Measurements from ENCODE around the gene ANKLE2. TPM values are rescaled to one million over a fixed set of nuclear protein-coding genes. Genes with fewer than 3 reads are reported as not detected.
"Not testable (repeated sequence)": the region's sequence is repeated elsewhere in the genome, so short reads cannot be mapped to it uniquely, and the experiment has no call there.

The ANKLE2 gene
- 10 to 100 TPM; 17.4 to 41.3 (median 27.8) TPM for polyA plus RNA-seq (ENCODE audit: low read depth in 6 of 6)

GRCh38 chr12:132761032-132761920 lies at the start of gene ANKLE2:
Gene ANKLE2, minus strand, starts transcription at chr12:132761832. Its CDS starts 34 bp downstream, at chr12:132761798.
- peak within 1 kb of the TSS; percentile 96 to 98 (median 98) for H3K27ac Mint-ChIP-seq
- ATAC-seq (ENCODE audit: low read depth in 2 of 2) (peak; percentile 48 to 54), DNase-seq (peak; percentile 54)
- no peaks in the 10 kb centered on the region for H3K36me3 Mint-ChIP-seq
- H3K9me3 Mint-ChIP-seq, result no peaks in the 10 kb centered on the region
- peak within 1 kb of the TSS; percentile 92 to 97 (median 95) for H3K4me3 Mint-ChIP-seq
- H3K4me1 Mint-ChIP-seq, result peaks cover 27 to 50% (median 31%) of the 10 kb centered on the region in 3 donors
- H3K27me3 Mint-ChIP-seq, result no peaks in the 10 kb centered on the region

DNA sequence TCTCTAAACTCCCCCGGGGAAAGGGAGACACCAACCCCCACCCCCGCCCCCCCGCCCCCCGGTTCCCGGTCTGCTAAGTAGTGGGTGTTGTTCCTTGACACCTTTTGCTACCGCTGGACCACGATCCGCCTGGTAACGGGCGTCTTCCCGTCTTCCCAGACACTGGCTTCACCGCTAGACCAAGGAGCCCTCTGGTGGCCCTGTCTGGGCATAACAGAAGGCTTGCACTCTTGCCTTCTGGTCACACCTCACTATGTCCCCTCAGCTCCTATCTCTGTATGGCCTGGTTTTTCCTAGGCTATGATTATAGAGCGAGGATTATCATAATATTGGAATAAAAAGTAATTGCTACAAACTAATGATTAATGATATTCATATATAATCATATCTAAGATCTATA lies 47.8 kb upstream of the ANKLE2 start:
- H3K4me3 Mint-ChIP-seq; H3K9me3 Mint-ChIP-seq; ATAC-seq (ENCODE audit: low read depth in 2 of 2); H3K27me3 Mint-ChIP-seq: not testable (repeated sequence)
- peak overlapping the region in 3 of 6 donors; percentile 44 to 87 (median 65) for H3K27ac Mint-ChIP-seq
- H3K4me1 Mint-ChIP-seq, result peaks cover 7 to 16% (median 9%) of the 10 kb centered on the region in 3 donors
- peak; percentile 18 for DNase-seq
- H3K36me3 Mint-ChIP-seq, result peaks cover 13% of the 10 kb centered on the region in 2 donors

- DNase-seq (no peak), ATAC-seq (ENCODE audit: low read depth in 2 of 2) (no peak)
- H3K27me3 Mint-ChIP-seq, result no peaks in the 10 kb centered on the region
- no peak overlapping the region for H3K27ac Mint-ChIP-seq
- no peaks in the 10 kb centered on the region for H3K9me3 Mint-ChIP-seq
- peaks cover 13% of the 10 kb centered on the region in 2 donors for H3K36me3 Mint-ChIP-seq
- peaks cover 7 to 9% (median 7%) of the 10 kb centered on the region in 3 donors for H3K4me1 Mint-ChIP-seq
- no peak overlapping the region for H3K4me3 Mint-ChIP-seq
These were observed 45.9 kb upstream of the ANKLE2 start for GRCh38 chr12:132807295-132808092.

DNA sequence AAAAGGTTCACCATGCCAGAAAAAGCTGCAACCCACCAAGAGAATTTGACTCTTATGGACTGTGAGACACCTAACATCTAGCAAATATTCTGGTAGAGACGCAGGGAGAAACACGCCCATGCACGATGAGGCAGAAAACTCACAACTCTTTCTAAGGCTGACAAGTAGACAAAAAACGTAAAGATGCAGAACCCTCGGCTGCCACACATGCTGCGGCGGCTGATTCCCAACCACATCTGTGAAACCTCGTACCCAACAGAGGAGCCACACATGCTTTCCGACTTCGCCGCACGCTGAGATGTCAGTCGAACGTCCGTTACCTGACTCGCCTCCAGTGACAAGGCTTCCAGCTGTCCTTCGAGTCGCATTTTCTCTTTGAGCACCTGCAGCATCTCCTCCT lies 45.2 kb upstream of the ANKLE2 start:
- H3K4me3 Mint-ChIP-seq, result no peak overlapping the region
- no peak overlapping the region for H3K27ac Mint-ChIP-seq
- H3K36me3 Mint-ChIP-seq, result peaks cover 13% of the 10 kb centered on the region in 2 donors

DNA sequence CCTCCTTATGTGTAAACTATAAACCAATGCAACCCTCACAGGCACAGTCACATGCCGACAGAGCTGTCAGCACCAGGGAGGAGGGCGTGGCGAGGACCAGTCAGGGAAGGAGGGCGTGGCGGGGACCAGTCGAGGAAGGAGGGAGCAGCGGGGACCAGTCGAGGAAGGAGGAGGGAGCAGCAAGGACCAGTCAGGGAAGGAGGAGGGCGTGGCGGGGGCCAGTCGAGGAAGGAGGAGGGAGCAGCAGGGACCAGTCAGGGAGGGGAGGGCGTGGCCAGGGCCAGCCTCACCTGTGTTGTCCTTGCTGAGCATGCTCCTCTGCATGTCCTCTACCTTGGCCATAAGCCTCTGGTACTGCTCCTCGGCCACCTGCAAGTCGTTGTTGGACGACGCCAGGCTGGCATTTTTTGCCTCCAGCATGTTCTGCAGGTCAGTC lies 42.8 kb upstream of the ANKLE2 start:
- no peak for DNase-seq
- Mint-ChIP-seq H3K27ac (no peak overlapping the region), H3K4me3 (no peak overlapping the region), H3K9me3 (no peaks in the 10 kb centered on the region), H3K4me1 (peaks cover 0 to 9% (median 7%) of the 10 kb centered on the region in 3 donors), H3K27me3 (no peaks in the 10 kb centered on the region), H3K36me3 (peaks cover 7 to 14% of the 10 kb centered on the region in 2 donors)
- ATAC-seq (ENCODE audit: low read depth in 2 of 2), result no peak

More for the DNA sequence above, 45.2 kb upstream of the ANKLE2 start:
- ATAC-seq (ENCODE audit: low read depth in 2 of 2) (no peak), DNase-seq (no peak)
- H3K4me1 Mint-ChIP-seq, result peaks cover 7 to 9% (median 7%) of the 10 kb centered on the region in 3 donors
- no peaks in the 10 kb centered on the region for H3K27me3 Mint-ChIP-seq
- H3K9me3 Mint-ChIP-seq, result no peaks in the 10 kb centered on the region

DNA sequence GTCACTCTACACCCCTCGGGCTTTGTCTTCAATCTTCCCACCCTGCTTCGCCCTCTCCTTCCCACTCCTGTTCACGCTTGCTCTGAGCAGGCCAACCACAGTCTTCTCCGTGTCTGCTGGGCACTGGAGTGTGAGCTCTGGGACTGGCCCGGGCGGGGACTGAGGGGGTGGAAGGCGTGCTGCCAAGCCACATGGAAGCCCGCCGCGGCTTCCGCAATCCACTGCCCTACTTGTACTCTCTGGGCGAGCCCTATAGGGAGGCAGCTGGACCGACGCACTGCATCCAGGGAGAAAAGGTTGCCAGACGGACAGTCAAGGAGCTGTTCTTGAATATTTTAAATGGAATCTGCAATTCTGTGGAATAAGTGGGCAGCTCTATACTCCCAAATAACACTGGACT lies 42.3 kb upstream of the ANKLE2 start:
- no peaks in the 10 kb centered on the region for H3K9me3 Mint-ChIP-seq
- ATAC-seq (ENCODE audit: low read depth in 2 of 2) (no peak), DNase-seq (no peak)
- H3K27me3 Mint-ChIP-seq, result no peaks in the 10 kb centered on the region
- H3K27ac Mint-ChIP-seq, result no peak overlapping the region
- H3K36me3 Mint-ChIP-seq, result peaks cover 7 to 14% of the 10 kb centered on the region in 2 donors
- no peak overlapping the region for H3K4me3 Mint-ChIP-seq
- peaks cover 0 to 9% (median 7%) of the 10 kb centered on the region in 3 donors for H3K4me1 Mint-ChIP-seq

- H3K4me3 Mint-ChIP-seq, result no peak overlapping the region
These were observed 41.5 kb upstream of the ANKLE2 start for GRCh38 chr12:132803125-132803524.

DNA sequence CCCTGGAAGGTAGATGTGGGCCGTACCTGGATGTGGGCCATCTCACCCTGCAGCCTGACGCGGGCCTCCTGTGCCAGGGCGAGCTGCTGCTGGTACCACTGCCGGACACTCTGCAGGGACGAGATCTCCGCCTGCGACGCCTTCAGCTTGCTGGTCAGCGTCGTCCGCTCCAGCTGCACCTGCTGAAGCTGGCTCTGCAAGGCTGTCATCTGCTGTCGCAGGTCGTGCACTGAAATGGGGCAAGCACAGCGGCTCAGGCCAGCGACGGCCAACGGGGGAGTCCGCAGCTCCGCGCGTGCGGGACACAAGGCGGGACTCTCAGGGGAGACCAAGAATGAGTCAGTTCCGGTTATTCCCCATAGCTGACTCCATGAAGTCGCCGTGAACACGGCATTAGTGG lies 40.1 kb upstream of the ANKLE2 start:
- Mint-ChIP-seq H3K4me3 (no peak overlapping the region), H3K4me1 (peaks cover 0 to 7% (median 4%) of the 10 kb centered on the region in 3 donors), H3K27me3 (no peaks in the 10 kb centered on the region), H3K36me3 (peaks cover 7 to 17% of the 10 kb centered on the region in 2 donors), H3K27ac (no peak overlapping the region), H3K9me3 (no peaks in the 10 kb centered on the region)
- no peak for ATAC-seq (ENCODE audit: low read depth in 2 of 2)
- DNase-seq, result no peak

More at GRCh38 chr12:132803125-132803524, 41.5 kb upstream of the ANKLE2 start:
- ATAC-seq (ENCODE audit: low read depth in 2 of 2) (no peak), DNase-seq (no peak)
- H3K36me3 Mint-ChIP-seq, result peaks cover 7 to 14% of the 10 kb centered on the region in 2 donors
- H3K27ac Mint-ChIP-seq, result no peak overlapping the region
- H3K9me3 Mint-ChIP-seq, result no peaks in the 10 kb centered on the region
- no peaks in the 10 kb centered on the region for H3K27me3 Mint-ChIP-seq
- H3K4me1 Mint-ChIP-seq, result peaks cover 0 to 7% (median 4%) of the 10 kb centered on the region in 3 donors

GRCh38 chr12:132798836-132799235 lies 37.2 kb upstream of the ANKLE2 start:
- no peak for DNase-seq
- Mint-ChIP-seq H3K4me1 (no peaks in the 10 kb centered on the region), H3K27ac (no peak overlapping the region), H3K27me3 (no peaks in the 10 kb centered on the region), H3K4me3 (no peak overlapping the region), H3K36me3 (peaks cover 4 to 19% of the 10 kb centered on the region in 2 donors), H3K9me3 (no peaks in the 10 kb centered on the region)
- ATAC-seq (ENCODE audit: low read depth in 2 of 2), result no peak

GRCh38 chr12:132797820-132798570 lies 36.4 kb upstream of the ANKLE2 start:
- DNase-seq, result no peak
- Mint-ChIP-seq H3K27me3 (no peaks in the 10 kb centered on the region), H3K36me3 (peaks cover 4 to 19% of the 10 kb centered on the region in 2 donors), H3K27ac (no peak overlapping the region), H3K4me3 (no peak overlapping the region), H3K9me3 (no peaks in the 10 kb centered on the region), H3K4me1 (no peaks in the 10 kb centered on the region)
- ATAC-seq (ENCODE audit: low read depth in 2 of 2), result no peak

- H3K4me3 Mint-ChIP-seq, result no peak overlapping the region
- peaks cover 0 to 5% (median 0%) of the 10 kb centered on the region in 3 donors for H3K4me1 Mint-ChIP-seq
- H3K9me3 Mint-ChIP-seq, result no peaks in the 10 kb centered on the region
- H3K27me3 Mint-ChIP-seq, result no peaks in the 10 kb centered on the region
- DNase-seq (no peak), ATAC-seq (ENCODE audit: low read depth in 2 of 2) (no peak)
- H3K36me3 Mint-ChIP-seq, result peaks cover 4 to 13% of the 10 kb centered on the region in 2 donors
- H3K27ac Mint-ChIP-seq, result no peak overlapping the region
These were observed 34.2 kb upstream of the ANKLE2 start for GRCh38 chr12:132795847-132796246.

DNA sequence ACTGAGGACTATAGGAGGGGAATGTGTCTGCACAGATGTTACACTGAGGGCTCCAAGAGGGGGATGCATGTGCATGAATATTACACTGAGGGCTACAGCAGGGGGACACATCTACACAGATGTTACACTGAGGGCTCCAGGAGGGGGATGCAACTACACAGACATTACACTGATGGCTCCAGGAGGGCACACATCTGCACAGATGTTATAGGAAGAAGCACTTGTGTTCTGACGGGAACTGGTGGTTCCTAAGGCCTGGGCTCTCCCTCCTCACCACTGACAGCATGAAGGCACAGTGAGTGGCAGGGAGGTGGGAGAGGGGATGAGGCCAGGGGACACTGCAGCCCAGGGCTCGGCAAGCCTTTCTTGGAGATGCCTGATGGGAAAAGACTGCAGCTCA lies 30.3 kb upstream of the ANKLE2 start:
- peaks cover 0 to 20% (median 7%) of the 10 kb centered on the region in 3 donors for H3K4me1 Mint-ChIP-seq
- H3K9me3 Mint-ChIP-seq; H3K27me3 Mint-ChIP-seq; H3K4me3 Mint-ChIP-seq; DNase-seq; ATAC-seq (ENCODE audit: low read depth in 2 of 2): not testable (repeated sequence)
- H3K36me3 Mint-ChIP-seq, result peaks cover 4 to 18% of the 10 kb centered on the region in 2 donors
- peak overlapping the region in 2 of 6 donors; percentile 38 to 41 for H3K27ac Mint-ChIP-seq

GRCh38 chr12:132789099-132789471 lies 27.5 kb upstream of the ANKLE2 start:
- Mint-ChIP-seq H3K36me3 (peaks cover 0 to 24% of the 10 kb centered on the region in 2 donors), H3K27me3 (no peaks in the 10 kb centered on the region), H3K4me1 (peaks cover 0 to 20% (median 7%) of the 10 kb centered on the region in 3 donors), H3K27ac (peak overlapping the region in 1 of 6 donors; percentile 92), H3K4me3 (peak overlapping the region in 1 of 8 donors; percentile 25), H3K9me3 (no peaks in the 10 kb centered on the region)
- DNase-seq, result no peak
- ATAC-seq (ENCODE audit: low read depth in 2 of 2), result no peak

All from naive B cell (primary cell).